Anterior cingulate cortex (tissue), 58 donors: ENCODE results near the gene HSD17B14.

Source experiments
- DNase-seq, 58 donors: peaks; one replicate each; lab custom pipeline; 2025; lab: John Stamatoyannopoulos, UW

The HSD17B14 gene

DNA sequence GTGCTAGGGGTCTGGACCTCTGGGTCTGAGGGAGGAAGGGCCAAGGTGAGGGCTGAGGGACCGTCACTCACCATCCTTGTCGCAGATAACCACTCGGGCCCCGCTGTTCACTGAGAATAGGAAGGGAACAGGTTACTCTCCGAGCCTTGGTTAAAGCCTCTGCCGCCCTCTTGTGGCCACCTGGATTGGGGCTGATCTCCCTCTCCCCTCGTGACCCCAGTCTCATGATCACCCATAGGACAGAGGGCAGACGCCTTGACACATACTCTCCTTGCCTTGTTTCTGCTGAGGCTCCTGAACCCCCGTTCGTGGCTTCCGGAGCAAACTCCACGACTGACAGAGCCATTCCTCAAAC, 580 bp downstream of the HSD17B14 start:
- DNase-seq, result peak in 57 of 58 donors; percentile 13 to 94 (median 80)

GRCh38 chr19:48833977-48834376, 2.3 kb downstream of the HSD17B14 start:
- no peak for DNase-seq

DNA sequence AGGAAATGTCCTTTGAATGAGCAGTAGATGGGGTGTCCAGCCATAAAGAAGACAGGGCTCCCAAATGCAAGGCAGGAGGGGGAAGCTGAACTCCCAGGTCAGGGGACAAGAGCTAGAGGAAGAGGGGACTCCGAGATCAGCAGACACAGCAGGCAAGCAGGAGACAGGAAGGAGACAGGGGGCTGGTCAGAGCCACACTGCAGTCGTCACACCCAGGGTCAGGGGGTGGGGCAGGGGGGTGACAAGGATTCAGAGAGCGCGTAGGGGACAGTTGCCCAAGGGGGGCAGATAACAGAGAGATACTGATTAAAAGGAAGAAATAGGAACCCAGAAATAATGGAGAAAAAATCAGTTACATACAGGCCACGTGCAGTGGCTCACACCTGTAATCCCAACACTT, 3.2 kb downstream of the HSD17B14 start:
- DNase-seq, result no peak

DNA sequence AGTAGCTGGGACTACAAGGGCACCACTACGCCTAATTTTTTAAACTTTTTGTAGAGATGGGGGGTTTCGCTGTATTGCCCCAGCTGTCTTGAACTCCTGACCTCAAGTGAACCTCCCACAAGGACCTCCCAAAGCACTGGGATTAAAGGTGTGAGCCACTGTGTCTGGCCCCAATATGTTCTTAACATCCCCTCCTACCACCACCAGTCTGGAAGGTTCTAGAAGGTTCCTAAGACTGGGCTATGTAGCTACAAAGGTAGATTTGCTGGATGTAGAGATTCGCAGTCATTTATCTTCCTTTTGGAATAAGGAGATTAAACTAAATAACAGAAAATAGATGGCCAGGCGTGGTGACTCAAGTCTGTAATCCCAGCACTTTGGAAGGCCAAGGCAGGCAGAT, 5.3 kb downstream of the HSD17B14 start:
- DNase-seq, result no peak

GRCh38 chr19:48830088-48830487, 6.2 kb downstream of the HSD17B14 start:
- no peak for DNase-seq

DNA sequence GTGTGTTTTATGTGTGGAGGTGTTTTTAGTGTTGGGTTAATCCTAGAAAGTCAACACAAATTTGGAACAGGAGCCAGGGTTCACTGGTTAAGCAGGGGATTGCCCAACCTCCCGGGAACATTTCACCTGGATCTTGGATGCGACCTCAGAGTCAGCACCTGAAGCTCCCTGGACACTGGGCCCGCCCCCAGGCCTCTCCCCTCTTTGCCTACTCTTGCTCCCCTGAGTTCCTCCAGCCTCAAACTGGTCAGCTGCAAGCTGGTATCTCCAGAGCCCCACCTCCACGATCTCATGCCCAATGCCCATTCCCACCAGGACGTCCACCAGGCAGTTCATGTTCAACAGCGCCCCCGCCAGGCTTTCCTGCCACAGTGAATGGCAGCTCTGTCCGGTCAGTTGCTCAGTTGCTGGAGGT, 9.7 kb downstream of the HSD17B14 start:
- no peak for DNase-seq

DNA sequence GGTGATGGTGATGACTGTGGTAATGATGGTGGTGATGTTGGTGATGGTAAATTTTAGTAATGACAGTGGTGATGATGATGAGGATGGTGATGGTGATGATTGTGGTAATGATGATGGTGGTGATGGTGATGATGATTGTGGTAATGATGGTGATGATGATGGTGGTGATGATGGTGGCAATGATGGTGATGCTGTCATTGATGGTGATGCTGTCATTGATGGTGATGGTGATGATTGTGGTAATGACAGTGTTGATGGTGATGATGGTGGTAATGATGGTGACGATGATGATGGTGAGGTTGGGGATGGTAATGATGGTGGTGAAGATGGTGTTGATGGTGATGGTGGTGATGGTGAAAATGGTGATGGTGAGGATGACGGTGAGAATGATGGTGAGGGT, 13.8 kb downstream of the HSD17B14 start:
- no peak for DNase-seq

DNA sequence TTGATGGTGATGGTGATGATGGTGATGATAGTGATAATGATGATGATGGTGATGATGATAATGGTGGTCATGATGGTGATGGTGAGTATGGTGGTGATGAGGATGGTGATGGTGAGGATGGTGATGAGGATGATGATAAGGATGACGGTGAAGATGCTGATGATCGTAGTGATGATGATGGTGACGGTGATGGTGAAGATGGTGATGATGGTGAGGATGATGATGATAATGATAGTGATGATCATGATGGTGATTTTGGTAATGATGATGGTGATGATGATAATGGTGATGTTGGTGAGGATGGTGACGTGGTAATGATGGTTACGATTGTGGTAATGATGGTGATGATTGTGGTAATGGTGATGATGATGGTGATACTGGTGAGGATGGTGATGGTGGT, 14.7 kb downstream of the HSD17B14 start:
- DNase-seq, result no peak

DNA sequence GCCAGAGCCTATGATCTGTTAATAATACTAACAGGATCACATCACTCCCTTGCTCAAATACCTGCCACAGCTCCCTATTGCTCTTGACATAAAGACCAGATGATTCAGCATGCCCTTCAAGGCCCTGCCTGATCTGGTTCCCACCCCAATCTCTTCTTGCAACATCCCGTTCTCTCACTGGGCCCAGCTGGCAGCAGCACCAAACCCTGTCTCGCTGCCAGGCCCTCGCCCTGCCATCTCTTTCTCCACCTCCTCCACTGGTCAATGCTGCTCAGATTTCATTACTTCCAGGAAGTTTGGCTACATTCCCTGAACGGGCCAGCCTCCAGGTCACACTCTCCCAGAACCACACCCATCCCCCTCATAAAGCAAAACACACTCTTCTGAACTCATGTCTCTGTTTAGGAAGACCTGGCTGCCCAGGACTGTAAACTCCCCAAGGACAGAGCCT, 16.9 kb downstream of the HSD17B14 start:
- peak in 46 of 58 donors; percentile 5 to 78 (median 40) for DNase-seq

- no peak for DNase-seq
Measured at GRCh38 chr19:48818234-48818820, 18.0 kb downstream of the HSD17B14 start.

DNA sequence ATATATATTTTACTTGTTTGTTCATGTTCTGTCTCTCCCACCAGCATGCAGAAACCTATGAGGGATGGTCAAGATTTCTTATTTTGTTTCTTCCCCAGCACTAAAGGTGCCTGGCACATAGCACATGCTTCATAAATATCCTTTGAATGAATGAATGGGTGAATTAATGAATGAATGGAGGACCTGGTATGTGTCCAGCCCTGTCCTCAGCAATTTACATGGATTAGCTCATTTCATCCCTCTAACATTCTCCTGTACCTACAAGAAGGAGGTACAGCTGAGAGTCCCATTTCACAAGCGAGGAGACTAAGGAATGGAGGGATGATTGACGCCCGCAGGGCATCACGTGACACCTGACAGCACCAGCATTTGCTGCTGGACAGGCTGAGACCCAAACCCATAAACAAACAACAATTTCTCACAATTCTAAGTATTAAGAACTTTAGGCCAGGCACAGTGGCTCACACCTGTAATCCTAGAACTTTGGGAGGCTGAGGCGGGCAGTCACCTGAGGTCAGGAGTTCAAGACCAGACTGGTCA, 18.6 kb downstream of the HSD17B14 start:
- no peak for DNase-seq

GRCh38 chr19:48815870-48816501, 20.3 kb downstream of the HSD17B14 start:
- DNase-seq, result no peak

DNA sequence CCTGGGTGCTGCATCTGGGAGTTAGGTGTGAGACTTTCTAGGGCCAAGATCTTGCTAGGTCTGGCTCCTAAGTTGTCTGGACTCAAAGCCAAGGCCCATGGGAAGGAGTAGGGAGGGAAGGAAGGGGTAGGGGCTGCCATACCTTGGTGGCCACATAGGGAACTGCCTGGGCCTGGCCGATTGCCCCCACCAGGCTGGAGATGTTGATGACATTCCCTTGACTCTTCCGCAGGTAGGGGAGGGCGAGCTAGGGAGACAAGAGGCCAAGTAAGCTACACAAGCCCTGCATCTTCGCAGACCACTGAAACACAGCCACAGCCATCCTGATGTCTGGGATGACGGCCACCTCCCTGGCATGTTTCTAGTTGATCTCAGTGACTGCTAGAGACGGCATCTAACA, 21.4 kb downstream of the HSD17B14 start:
- no peak for DNase-seq

DNA sequence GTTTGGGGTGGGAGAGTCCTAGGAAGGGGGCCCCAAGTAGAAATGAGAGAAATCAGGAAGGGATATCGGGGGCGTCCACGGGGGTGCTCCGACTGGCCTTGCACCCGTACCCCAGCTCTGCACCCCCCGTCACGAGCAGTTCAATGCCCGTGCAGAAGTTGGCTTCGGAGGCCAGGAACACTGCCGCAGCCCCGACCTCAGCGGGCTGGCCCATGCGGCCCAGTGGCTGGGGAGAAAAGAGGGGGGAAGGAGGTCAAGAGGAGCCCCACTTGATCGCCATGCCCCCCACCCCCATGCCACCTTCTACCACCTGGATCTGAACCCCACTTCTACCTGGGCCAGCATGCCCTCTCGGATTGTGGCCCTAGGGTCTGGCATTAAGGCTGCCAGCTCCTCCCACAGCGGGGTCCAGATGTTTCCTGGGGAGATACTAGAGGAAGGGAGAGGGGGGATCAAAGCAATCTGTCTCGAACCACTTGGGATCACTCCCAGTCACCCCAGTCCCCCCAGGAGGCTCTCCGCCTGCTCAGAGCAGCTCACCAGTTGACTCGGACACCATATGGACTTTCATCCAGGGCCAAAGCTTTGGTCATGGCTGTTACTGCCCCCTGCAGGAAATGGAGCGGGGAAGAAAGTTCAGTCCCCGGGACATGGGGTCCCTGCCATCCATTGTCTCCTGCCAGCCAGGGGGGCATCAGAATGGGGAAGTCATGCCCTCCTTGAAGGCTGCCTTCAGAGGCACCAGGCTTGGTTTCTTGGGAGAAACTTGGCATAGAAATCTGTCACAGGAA, 23.0 kb downstream of the HSD17B14 start:
- DNase-seq, result no peak

DNA sequence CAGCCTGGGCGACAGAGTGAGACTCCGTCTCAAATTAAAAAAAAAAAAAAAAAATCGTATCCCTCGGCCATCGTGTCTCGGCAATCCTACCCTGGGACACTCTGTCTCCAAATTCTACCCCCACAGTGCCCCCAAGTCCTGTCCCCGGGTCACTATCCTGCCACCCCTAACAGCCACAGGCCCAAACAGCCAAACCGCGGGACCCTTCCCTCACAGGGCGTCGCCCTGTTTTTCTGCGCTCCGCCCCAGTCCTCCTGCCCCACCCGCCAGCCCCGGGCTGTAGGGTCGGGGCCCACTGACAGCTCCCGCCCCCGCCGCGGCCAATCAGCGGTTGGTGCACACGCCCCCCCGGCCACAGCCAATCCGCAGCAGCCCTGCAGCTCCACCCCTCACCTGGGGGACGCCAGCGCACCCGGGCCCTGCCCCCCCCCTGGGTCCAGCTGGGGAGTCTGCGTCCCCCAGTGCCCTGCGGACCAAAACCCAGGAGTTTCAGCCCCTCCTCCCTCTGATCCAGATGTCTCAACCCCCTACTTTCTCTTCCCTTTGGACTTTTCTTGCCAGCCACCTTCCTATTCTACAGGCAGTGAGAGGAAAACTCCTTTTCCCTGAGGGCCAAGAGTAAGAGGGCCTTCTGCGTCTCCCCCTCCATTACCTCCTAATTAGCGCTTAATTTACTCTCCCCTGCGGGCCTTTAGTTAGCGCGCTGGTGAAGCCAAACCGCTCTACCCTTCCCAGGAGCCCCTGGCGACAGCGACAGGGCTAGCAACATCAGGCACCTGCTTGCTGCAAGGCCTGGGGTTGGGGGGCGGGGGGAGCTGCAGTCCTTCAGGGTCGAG, 24.0 kb downstream of the HSD17B14 start:
- peak in 54 of 58 donors; percentile 12 to 89 (median 70) for DNase-seq

GRCh38 chr19:48810151-48810550, 26.1 kb downstream of the HSD17B14 start:
- DNase-seq, result peak in 1 of 58 donors; percentile 21

GRCh38 chr19:48807590-48808308, 28.5 kb downstream of the HSD17B14 start:
- peak in 2 of 58 donors; percentile 11 for DNase-seq

DNA sequence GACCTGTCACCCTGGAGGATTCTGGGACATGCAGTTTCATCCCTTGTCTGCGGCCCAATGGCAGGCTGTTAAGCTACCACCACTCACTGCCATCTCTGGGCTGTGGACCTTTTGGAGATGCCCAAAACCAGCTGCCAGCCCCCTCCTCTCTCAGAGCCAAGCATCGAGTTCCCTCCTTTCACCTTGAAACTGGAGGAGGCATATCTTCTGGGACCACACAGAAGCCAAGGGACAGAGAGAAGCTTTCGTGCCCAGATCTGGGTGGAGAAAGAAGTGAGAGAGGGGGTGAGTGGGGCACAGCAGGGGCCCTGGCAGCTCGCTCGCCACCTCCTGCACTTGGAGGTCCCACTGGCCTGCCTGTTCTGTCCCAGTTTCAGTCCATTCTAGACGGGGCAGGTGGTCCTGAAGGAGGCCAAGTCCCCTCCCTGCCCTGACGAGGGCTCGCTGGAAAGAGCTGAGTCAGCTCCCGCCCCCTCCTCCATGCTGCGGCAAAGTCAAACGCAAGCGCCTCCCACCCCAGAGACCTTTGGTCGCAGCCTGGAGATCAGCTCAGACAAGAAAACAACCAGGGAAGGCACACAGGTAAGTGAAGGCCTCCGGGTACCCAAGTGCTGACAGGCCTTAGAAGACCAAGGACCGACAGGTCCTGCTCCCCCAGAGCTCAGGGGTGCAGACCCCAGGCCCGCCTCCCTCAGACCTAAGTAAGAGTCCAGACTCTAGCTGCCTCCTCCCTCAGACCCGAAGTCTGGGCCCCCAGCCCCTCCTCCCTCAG, 29.3 kb downstream of the HSD17B14 start:
- DNase-seq, result peak in 24 of 58 donors; percentile 8 to 80 (median 44)

GRCh38 chr19:48806518-48806817, 29.8 kb downstream of the HSD17B14 start:
- DNase-seq, result peak in 33 of 58 donors; percentile 18 to 72 (median 41)
